HCT116 (cell line): ENCODE measurements around the gene PPID. TPM values are rescaled to one million over a fixed set of nuclear protein-coding genes. Genes with fewer than 3 reads are reported as not detected.

Source experiments
- ATAC-seq: fragments of 200-7000 bp; cut with Tn5 transposase; 2 replicates; pipeline ENCODE4 v1.9.1; 2020; ENCODE audit warnings: mild to moderate bottlenecking, moderate library complexity
- BruUV-seq: library from RNA; stranded (reverse); fragments of 400-500 nt; replicated peaks from 2 replicates; lab custom pipeline; 2021; lab: Mats Ljungman, UMichigan
- CTCF ChIA-PET: fragments of 300-600 bp; sonication (Branson Sonifier 250); formaldehyde crosslinking; loops from one replicate; lab custom pipeline; 2021; ENCODE audit warnings: antibody characterized with exemption; lab: Charles Lee
- POLR2A ChIA-PET: fragments of 300-600, 350-600 bp; sonication (Branson Sonifier 250); formaldehyde crosslinking; loops from one replicate; lab custom pipeline; 2021; ENCODE audit warnings: antibody characterized with exemption; lab: Charles Lee
- RAD21 ChIA-PET, 2 experiments: fragments of 300-600 bp; sonication (Branson Sonifier 250); formaldehyde crosslinking; loops; one replicate each; lab custom pipeline; 2023; ENCODE audit warnings: low total read pairs in 2 of 2; ENCODE audit not compliant: uncharacterized antibody in 2 of 2, unreplicated experiment in 2 of 2, low non-redundant PET in 1 of 2; lab: Charles Lee
- DNase-seq: peaks from one replicate; pipeline ENCODE4 v3.0.0-alpha.2; 2010; ENCODE audit warnings: low read depth, low spot score
- H2AFZ ChIP-seq: fragments of 200-600 bp; shearing (Covaris generic), sonication (generic); 2 replicates; pipeline ENCODE4 v1.6.1; 2017; ENCODE audit warnings: low read depth, mixed run types, mixed read lengths, antibody characterized with exemption, low read length; ENCODE audit not compliant: poor library complexity, severe bottlenecking
- H3K27ac ChIP-seq: 2 replicates; pipeline ENCODE4 v1.5.1; 2012; ENCODE audit warnings: low read depth, low read length
- H3K27me3 ChIP-seq: fragments of 200-600 bp; sonication (generic); 2 replicates; pipeline ENCODE4 v1.6.1; 2016; ENCODE audit warnings: mixed run types, low read length, mixed read lengths; ENCODE audit not compliant: insufficient read depth
- H3K36me3 ChIP-seq, 2 experiments: fragments of 200-500 bp in 1 of 2; fragments of 200-600 bp in 1 of 2; sonication (Bioruptor generic) in 1 of 2; sonication (generic) in 1 of 2; 2 replicates each; pipeline versions ENCODE4 v1.5.1 to v1.6.1; 2014 to 2016; ENCODE audit warnings: low read length in 2 of 2, inconsistent platforms in 1 of 2, mixed read lengths in 1 of 2, mixed run types in 1 of 2; ENCODE audit not compliant: insufficient read depth in 2 of 2, control insufficient read depth in 1 of 2
- H3K4me1 ChIP-seq, 2 experiments: fragments of 200-600 bp in 1 of 2; sonication (generic) in 1 of 2; 2 replicates each; pipeline versions ENCODE4 v1.5.1 to v1.6.1; 2012 to 2017; ENCODE audit warnings: low read length in 2 of 2, inconsistent platforms in 1 of 2, mild to moderate bottlenecking in 1 of 2, mixed read lengths in 1 of 2, mixed run types in 1 of 2, moderate library complexity in 1 of 2; ENCODE audit not compliant: insufficient read depth in 2 of 2, control insufficient read depth in 1 of 2
- H3K4me2 ChIP-seq: fragments of 200-600 bp; sonication (generic); 2 replicates; pipeline ENCODE4 v1.6.1; 2017; ENCODE audit warnings: mixed run types, low read length, mixed read lengths
- H3K4me3 ChIP-seq, 2 experiments: fragments of 200-600 bp in 1 of 2; sonication (generic) in 1 of 2; replicated peaks in 1 of 2; 2 replicates each; pipeline ENCODE4 v1.5.1; 2011 to 2016; ENCODE audit warnings: low read length in 2 of 2, control low read depth in 1 of 2, low read depth in 1 of 2, mild to moderate bottlenecking in 1 of 2, mixed read lengths in 1 of 2, mixed run types in 1 of 2
- H3K79me2 ChIP-seq: fragments of 200-600 bp; sonication (generic); 2 replicates; pipeline ENCODE4 v1.6.1; 2017; ENCODE audit warnings: mild to moderate bottlenecking, mixed run types, low read length, moderate library complexity, mixed read lengths; ENCODE audit not compliant: insufficient read depth
- H3K9ac ChIP-seq: fragments of 200-600 bp; sonication (generic); 2 replicates; pipeline ENCODE4 v1.6.1; 2016; ENCODE audit warnings: low read length, mixed read lengths
- H3K9me2 ChIP-seq: fragments of 200-600 bp; sonication (generic), shearing (Covaris generic); 2 replicates; pipeline ENCODE4 v1.6.1; 2017; ENCODE audit warnings: mixed run types, mild to moderate bottlenecking, moderate library complexity; ENCODE audit not compliant: insufficient read depth
- H3K9me3 ChIP-seq, 2 experiments: fragments of 200-500 bp in 1 of 2; fragments of 200-600 bp in 1 of 2; sonication (Bioruptor generic) in 1 of 2; sonication (generic) in 1 of 2; 2 replicates each; pipeline ENCODE4 v1.6.1; 2014 to 2017; ENCODE audit warnings: low read length in 2 of 2, mixed read lengths in 2 of 2, inconsistent platforms in 1 of 2, low read depth in 1 of 2, mild to moderate bottlenecking in 1 of 2, mixed run types in 1 of 2, moderate library complexity in 1 of 2; ENCODE audit not compliant: control insufficient read depth in 1 of 2, insufficient read depth in 1 of 2
- H4K20me1 ChIP-seq: fragments of 200-600 bp; sonication (generic), shearing (Covaris generic); 2 replicates; pipeline ENCODE4 v1.6.1; 2017; ENCODE audit warnings: mixed run types, mild to moderate bottlenecking, moderate library complexity; ENCODE audit not compliant: insufficient read depth
- ELF1 ChIP-seq: IDR thresholded peaks from 2 replicates; pipeline ENCODE4 v1.6.1; 2012; ENCODE audit warnings: low read depth, borderline replicate concordance
- EZH2phosphoT487 ChIP-seq: fragments of 200-600 bp; IDR thresholded peaks from 2 replicates; pipeline ENCODE4 v1.6.1; 2018; ENCODE audit warnings: antibody characterized with exemption, borderline replicate concordance
- FOSL1 ChIP-seq: IDR thresholded peaks from 2 replicates; pipeline ENCODE4 v1.6.1; 2012; ENCODE audit warnings: low read depth
- MAX ChIP-seq: IDR thresholded peaks from 2 replicates; pipeline ENCODE4 v1.6.1; 2012
- POLR2AphosphoS5 ChIP-seq: IDR thresholded peaks from 2 replicates; pipeline ENCODE4 v1.6.1; 2011; ENCODE audit warnings: mild to moderate bottlenecking, low read depth, low read length, moderate library complexity
- SIN3A ChIP-seq: IDR thresholded peaks from 2 replicates; pipeline ENCODE4 v1.6.1; 2012; ENCODE audit warnings: low read depth
- TCF7L2 ChIP-seq: IDR thresholded peaks from 2 replicates; pipeline ENCODE4 v1.7.0; 2011; ENCODE audit warnings: borderline replicate concordance, inconsistent platforms; ENCODE audit not compliant: insufficient read depth, insufficient read length; ENCODE audit errors: extremely low read depth
- ZFX ChIP-seq: fragments of 450-650 bp; IDR thresholded peaks from 2 replicates; pipeline ENCODE4 v1.6.1; 2017
- ZNF274 ChIP-seq: fragments of 200-500 bp; sonication (Bioruptor generic); IDR thresholded peaks from 2 replicates; pipeline ENCODE4 v1.6.1; 2014; ENCODE audit warnings: mild to moderate bottlenecking, low read depth, low read length, inconsistent platforms
- intact Hi-C: fragments of 100-400 bp; cut with micrococcal nuclease; formaldehyde crosslinking; loops from 2 replicates; pipeline ENCODE4 v1.10.0; 2022
- total RNA-seq: library from RNA; stranded (reverse); gene quantifications from one replicate; pipeline ENCODE4 v1.2.1, GENCODE V29; 2021; ENCODE audit not compliant: unreplicated experiment
- TF ChIP-seq, protein P1 (sequence below): IDR thresholded peaks from 2 replicates; pipeline ENCODE4 v1.6.1; 2012

PPID gene
- total RNA-seq, 1 experiment from 2014 or later, result 48.2 TPM

GRCh38 chr4:158724637-158725036 is 1.4 kb upstream of the PPID start:
- ATAC-seq, result no peak
- Histone ChIP-seq H3K9me3 (no peaks in the 10 kb centered on the region), H3K27me3 (peaks cover 7% of the 10 kb centered on the region; the same call in 1 of the 2 replicates), H3K79me2 (peaks cover 33% of the 10 kb centered on the region), H3K9me2 (no peaks in the 10 kb centered on the region), H3K36me3 (peaks cover 4 to 6% of the 10 kb centered on the region in 2 experiments; a peak in 3 of 4 replicates), H3K4me1 (peaks cover 2 to 21% of the 10 kb centered on the region in 2 experiments; a peak in 2 of 4 replicates), H4K20me1 (no peaks in the 10 kb centered on the region), H3K27ac (no peak overlapping the region), H3K9ac (no peak overlapping the region), H3K4me3 (no peak overlapping the region), H3K4me2 (peak overlapping the region; percentile 98; the same call in 1 of the 2 replicates), H2AFZ (peak overlapping the region; percentile 37)
- no peak for DNase-seq
- CTCF ChIA-PET, result no interaction called here
- intact Hi-C loops, result loop anchor here (5.0 kb wide), 1 partner anchor 52 kb away; the partner anchor contains the start of genes C4orf46 and ETFDH
- RAD21 ChIA-PET, result no interaction called here
- BruUV-seq, result no TSS peak
- POLR2A ChIA-PET, result no interaction called here
- TF ChIP-seq TCF7L2 (no peak), EZH2phosphoT487 (no peak), ZFX (no peak), MAX (no peak), ZNF274 (no peak), SIN3A (no peak), ELF1 (no peak), POLR2AphosphoS5 (no peak), FOSL1 (no peak)
- TF ChIP-seq, protein P1, sequence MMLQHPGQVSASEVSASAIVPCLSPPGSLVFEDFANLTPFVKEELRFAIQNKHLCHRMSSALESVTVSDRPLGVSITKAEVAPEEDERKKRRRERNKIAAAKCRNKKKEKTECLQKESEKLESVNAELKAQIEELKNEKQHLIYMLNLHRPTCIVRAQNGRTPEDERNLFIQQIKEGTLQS, result no peak
